ENCODE data around the gene DDX39A.
"Not testable (repeated sequence)": the region's sequence is repeated elsewhere in the genome, so short reads cannot be mapped to it uniquely, and the experiment has no call there.

DDX39A gene

DNA sequence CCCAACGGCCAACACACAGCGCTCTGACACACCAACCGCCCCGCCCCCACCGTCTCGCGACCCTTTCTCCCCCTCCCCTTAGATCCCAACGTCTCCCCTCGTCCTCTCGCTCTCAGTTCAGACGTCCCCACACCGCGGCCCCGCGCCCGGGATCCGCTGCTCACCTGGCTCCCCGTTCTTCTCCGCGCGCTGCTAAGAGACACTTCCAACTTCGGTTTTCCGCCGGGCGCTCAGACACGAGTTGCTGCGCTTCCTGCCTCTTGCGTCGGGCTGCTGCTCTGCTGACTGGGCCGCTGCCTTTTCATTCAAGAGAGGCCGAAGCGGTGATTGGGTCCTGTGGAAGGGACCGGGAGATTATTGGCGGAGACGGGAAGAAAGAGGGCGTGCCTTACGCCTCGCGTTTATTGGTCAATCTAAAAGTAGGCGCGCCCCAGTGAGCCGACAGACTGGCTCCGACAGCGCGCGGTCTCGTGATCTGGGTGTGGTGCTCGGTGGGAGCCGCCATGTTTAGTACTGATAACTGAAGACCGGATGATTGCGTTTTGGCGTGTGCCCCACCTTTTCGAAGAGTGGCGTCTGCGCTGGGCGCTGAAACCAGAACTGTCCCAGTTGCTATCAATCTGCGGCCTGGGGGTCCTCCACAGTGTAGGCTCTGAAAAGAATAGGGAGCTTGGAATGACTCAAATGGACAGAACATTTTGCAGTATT is at the start of gene DDX39A:
DDX39A (minus strand) TSS at position 236 of the 708 bp plus-strand sequence. CDS start 6,121 bp downstream, outside the sequence.
- peak; percentile 95 for DNase-seq (ENCODE audit: low read depth)

DNA sequence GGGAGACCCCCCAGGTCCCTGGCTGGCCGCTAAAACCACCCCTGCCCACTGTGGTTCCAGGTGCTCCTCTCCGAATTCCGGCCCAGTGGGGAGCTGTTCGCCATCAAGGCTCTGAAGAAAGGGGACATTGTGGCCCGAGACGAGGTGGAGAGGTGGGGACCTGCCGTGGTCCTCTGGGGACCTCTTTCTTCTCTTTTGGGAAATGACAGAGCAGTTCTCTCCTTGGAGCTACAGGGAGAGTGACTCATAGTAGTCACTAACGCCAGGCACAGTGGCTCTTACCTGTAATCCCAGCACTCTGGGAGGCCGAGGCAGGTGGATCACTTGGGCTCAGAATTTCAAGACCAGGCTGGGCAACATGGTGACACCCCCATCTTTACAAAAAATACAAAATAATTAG is 48.7 kb upstream of the DDX39A start:
- no peak for DNase-seq (ENCODE audit: low read depth)

DNA sequence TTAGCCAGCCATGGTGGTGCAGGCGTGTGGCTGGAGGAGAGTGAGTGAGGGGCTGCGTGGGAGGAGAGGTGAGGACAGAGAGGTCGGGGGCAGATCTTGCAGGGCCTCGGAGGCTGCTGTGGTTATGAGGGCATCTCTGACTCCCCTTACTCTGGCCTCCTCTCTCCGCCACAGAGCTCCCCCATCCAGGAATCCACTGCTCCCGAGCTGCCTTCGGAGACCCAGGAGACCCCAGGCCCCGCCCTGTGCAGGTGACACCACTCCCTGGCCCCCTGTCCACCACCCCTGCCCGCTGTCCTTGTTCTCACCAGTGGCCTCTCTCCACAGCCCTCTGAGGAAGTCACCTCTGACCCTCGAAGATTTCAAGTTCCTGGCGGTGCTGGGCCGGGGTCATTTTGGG is 48.2 kb upstream of the DDX39A start:
- no peak for DNase-seq (ENCODE audit: low read depth)

DNA sequence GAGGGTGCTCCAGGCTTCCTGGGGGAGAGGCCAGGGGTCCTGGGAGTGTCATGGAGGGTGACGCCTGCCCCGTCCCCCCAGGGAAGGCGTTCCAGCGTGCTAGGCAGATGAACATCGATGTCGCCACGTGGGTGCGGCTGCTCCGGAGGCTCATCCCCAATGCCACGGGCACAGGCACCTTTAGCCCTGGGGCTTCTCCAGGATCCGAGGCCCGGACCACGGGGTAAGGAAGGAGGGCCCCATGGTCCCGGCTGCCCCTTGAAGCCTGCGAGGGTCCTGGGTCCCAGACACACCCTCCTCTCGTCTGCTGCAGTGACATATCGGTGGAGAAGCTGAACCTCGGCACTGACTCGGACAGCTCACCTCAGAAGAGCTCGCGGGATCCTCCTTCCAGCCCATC is 44.6 kb upstream of the DDX39A start:
- DNase-seq (ENCODE audit: low read depth) = no peak

DNA sequence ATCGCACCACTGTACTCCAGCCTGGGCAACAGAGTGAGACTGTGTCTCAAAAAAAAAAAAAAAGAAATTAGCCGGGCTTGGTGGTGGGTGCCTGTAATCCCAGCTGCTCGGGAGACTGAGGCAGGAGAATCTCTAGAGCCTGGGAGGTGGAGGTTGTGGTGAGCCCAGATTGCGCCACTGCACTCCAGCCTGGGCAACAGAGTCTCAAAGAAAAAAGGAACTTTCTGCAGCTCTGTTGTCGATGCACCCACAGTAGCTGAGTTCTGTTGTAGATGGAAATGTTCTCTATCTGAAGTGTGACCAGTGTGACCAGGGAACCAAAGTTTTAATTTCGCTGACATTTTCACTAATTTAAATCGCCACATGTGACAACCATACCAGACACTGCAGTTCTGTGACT is 43.3 kb upstream of the DDX39A start:
- not testable (repeated sequence) for DNase-seq (ENCODE audit: low read depth)

DNA sequence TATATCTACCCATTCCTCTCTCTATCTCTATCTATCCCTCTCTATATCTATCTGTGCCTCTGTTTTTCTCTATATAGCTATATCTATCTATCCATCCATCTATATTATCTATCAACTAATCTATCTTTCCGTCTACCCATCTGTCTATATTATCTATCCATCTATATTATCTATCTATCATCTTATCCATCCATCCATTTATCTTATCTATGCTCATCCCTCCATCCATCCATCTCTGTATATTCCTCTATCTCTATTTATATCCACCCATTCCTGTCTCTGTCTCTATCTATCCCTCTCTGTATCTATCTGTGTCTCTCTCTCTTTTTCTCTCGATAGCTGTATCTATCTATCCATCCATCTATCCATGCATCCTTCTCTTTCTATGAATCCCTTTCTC is 41.8 kb upstream of the DDX39A start:
- no peak for DNase-seq (ENCODE audit: low read depth)

DNA sequence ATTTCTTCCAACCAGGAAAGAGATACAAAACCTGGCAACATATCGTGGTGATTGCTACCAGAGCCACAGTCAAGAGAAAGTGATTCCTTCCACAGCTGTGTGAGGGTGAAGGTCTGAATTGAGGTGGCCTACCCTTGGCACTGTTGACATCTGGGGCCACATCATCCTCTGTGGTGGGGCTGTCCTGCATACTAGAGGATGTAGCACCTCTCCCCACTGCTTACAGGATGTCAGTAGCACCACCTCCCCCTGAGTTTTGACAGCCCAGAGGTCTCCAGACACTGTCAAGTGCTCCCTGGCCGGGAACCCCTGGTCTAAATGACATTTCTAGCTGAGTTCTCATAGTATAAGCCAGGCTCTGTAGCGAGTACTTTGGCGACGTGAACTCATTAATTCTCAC is 40.6 kb upstream of the DDX39A start:
- no peak for DNase-seq (ENCODE audit: low read depth)

DNA sequence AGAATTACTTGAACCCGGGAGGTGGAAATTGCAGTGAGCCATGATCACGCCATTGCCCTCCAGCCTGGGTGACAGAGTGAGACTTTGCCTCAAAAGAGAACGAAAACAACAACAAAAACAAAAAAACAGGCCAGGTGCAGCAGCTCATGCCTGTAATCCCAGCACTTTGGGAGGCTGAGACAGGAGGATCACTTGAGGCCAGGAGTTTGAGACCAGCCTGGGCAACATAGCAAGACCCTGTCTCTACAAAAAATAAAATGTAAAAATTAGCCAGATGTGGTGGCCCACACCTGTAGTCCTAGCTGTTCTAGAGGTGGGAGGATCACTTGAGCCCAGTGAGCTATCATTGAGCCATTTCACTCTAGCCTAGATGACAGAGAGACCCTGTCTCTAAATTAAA is 33.2 kb upstream of the DDX39A start:
- DNase-seq (ENCODE audit: low read depth) = not testable (repeated sequence)

DNA sequence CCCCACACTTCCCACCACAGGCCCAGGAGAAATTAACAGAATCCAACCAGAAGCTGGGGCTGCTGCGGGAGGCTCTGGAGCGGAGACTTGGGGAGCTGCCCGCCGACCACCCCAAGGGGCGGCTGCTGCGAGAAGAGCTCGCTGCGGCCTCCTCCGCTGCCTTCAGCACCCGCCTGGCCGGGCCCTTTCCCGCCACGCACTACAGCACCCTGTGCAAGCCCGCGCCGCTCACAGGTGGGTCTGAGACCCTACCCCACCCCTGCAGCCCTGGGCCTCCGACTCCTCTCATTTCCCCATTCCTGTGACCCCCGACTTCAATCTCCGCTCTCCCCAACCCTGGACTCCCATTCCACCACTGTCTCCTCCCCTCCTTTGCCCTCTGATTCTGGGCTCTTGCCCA is 31.7 kb upstream of the DDX39A start:
- DNase-seq (ENCODE audit: low read depth) = no peak

DNA sequence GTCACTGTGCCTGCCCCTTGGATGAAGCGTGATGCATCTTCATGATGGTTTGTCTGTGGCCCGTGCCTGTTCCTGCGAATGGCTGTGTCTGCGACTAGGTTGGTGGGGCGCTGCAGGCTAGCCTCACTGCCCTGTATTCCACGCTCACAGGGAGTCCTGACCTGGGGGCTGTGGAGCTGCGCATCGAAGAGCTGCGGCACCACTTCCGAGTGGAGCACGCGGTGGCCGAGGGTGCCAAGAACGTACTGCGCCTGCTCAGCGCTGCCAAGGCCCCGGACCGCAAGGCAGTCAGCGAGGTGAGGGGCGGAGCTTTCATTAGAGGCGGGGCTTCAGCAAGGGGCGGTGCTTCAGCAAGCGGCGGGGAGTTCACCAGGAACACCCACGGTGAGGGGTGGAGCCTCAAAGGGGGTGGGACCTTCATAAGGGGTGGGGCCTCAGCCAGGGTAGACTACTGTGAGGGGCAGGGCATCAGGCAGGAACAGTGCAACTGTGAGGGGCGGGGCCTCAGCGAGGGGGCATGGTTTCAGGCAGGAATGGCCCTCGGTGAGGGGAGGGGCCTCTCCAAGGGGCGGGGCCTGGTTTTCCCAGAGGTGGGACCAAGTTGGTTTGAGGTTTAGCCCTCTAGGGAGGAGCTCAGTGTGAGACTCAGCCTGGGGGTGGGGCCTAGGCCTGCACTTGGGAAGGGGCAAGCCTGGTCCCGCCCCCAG is 31.2 kb upstream of the DDX39A start:
- no peak for DNase-seq (ENCODE audit: low read depth)

DNA sequence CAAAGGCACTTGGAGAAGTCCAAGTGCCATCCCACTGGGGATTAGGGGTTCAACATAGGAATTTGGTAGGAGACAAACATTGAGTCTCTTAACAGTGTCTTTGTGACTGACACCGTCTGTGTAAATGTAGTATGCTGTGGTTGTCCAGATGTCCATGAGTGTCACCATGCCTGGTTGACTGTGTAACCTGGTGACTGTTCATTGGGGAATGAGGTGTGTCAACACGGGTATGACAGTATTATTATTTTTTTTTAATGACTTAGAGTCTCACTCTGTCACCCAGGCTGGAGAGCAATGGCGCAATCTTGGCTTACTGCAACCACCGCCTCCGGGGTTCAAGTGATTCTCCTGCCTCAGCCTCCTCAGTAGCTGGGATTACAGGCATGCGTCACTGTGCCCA is 30.2 kb upstream of the DDX39A start:
- no peak for DNase-seq (ENCODE audit: low read depth)

DNA sequence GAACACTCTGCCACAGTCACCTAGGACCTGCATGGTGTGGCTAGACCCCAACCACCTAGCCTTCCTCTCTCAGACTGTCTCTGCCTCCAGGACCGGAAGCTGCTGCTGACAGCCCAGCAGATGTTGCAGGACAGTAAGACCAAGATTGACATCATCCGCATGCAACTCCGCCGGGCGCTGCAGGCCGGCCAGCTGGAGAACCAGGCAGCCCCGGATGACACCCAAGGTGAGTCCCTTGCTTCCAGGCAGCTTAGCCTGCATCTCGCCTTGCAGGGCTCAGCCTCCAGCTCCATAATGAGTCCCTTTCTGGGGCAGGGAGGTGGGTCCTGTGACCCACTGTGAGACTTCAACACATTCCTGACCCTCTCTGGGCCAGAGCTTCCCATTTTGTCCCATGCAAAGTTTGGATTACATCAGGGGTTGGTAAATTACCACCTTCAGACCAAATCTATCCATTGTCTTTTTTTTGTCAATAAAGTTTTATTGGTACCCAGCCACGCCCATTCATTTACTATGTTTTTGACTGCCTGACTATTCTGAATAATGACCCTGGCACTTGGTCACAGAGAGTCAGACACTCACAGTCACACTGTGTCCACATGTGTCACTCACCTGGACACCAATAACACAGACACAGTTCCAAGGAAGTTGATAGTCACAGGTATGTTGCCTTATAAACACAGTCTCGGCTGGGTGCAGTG is 27.3 kb upstream of the DDX39A start:
- no peak for DNase-seq (ENCODE audit: low read depth)

DNA sequence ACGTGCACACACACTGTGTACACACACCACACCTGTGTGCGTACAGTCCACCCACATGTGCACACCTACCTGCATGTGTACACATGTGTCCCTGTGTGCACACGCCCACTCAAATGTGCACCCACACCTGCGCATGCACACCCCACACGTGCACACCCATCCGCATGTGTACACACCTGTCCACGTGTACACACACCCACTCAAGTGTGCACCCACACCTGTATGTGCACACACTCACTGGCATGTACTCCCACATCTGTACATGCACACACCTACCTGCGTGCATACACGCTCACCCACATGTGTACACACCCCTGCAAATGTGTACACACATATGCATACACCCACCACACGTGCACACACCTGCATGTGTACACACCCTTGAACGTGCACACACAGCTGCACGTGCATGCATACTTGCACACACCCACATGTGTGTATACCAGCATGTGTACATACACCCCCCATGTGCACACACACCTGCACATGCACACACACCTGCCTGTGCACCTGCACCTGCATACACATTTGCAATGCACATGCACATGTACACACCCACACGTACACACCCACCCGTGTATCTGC is 24.6 kb upstream of the DDX39A start:
- no peak for DNase-seq (ENCODE audit: low read depth)

DNA sequence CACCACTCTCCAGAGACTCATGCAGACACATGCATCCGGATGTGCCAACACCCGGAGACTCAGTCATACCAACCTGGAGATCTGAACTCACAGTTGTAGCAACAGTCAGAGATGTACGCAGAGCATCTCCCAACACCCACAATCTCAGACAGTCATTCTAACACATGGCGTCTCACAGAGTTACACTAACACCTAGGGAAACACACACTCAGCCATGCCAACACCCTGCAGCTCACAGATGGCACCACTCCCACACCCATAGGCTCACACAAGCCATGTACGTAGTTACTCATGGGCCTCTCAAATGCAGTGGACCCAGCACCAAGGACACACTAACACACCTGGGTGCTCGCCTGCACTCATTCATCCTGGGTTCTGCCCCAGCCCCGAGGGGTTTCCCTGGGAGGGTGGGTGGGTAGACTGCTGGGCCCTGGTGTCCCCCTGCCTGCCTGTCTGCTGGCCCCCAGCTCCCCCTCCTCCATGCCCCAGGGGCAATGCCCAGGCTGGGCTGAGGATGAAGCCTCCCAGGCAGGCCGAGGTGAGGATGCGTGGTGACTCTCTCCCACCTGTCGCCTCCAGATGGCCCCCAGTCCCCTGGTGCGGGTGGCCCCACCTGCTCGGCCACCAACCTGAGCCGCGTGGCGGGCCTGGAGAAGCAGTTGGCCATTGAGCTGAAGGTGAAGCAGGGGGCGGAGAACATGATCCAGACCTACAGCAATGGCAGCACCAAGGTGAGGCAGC is 23.9 kb upstream of the DDX39A start:
- no peak for DNase-seq (ENCODE audit: low read depth)

DNA sequence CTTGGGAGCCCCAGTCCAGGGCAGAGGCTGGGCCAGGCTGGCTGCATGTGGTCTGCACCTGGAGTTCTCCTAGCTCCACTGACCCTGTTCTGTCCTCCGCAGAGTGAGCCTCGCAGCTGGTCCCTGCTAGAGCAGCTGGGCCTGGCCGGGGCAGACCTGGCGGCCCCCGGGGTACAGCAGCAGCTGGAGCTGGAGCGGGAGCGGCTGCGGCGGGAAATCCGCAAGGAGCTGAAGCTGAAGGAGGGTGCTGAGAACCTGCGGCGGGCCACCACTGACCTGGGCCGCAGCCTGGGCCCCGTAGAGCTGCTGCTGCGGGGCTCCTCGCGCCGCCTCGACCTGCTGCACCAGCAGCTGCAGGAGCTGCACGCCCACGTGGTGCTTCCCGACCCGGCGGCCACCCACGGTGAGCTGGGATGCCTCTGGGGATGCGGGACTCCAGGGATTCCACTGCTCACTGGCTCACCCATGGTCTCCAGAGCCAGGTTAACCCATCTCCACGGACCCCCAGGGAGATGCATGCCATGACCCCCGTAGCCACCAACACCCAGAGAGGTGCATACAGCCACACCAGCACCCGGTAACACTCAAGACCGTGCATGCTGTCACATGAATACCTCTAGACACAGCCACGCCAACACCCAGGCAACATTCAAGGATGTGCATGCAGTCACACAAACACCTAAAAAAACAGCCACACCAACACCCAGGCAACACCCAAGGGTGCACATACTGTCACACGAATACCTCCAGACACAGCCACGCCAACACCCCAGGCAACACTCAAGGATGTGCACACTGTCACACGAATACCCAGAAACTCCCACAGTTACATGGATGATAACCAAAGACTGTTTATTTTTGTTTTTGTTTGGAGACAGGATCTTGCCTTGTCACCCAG is 22.1 kb upstream of the DDX39A start:
- DNase-seq (ENCODE audit: low read depth) = no peak

DNA sequence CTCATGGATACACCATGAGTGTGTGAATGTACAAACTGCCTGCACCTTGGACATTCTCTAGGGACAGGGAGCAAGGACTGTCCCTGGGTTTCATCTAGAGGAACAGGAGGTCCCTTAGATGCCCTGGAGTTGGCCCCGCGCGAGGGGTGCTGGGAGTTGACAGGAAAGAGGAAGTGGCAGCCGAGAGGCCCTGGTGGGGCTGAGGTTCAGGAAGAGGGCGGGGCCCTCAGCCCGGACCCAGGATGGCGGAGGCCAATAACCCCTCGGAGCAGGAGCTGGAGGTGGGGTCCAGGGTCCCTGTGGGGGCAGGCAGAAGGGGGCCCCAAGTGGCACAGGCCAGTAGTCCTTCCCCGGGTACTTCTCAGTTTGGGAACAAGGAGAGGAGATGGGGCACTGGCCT is 20.9 kb upstream of the DDX39A start:
- DNase-seq (ENCODE audit: low read depth) = peak; percentile 68

DNA sequence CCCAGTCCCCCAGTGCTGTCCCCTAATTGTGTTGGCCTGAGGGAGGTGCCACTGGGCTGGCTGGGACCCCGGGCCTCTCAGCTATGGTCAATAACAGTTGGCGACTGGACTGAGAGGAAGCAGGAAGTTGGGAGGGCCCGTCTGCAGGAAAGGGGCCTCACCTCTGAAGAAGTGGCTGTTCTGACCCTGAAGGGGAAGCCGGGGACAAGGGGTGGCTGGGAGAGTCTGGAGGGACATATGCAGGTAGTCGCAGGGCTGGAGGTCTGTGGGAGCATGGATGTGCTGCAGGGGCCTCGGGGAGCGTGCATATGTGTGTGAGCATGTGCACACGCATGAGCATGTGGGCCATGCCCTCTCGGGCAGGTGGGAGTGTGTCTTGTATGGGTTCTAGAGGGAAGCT is 19.9 kb upstream of the DDX39A start:
- DNase-seq (ENCODE audit: low read depth) = no peak

DNA sequence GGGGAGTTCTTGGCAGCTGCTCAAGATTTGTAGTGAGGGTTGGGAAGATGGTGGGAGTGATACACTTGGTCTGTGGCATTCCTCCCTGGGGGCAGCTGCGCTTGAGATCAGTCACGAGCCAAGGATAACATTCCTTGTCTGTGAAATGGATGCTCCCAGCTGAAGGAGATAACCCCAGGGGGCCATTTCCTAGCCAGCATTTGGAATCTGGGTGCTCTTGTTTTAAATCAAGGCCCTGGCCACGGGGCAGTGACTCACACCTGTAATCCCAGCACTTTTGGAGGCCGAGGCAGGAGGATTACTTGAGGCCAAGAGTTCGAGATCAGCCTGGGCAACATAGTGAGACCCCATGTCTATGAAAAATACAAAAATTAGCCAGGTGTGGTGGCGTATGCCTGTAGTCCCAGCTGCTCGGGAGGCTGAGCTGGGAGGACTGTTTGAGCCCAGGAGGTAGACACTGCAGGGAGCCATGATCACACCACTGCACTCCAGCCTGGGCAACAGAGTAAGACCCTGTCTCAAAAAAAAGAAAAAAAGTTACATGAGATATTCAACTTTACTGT is 18.5 kb upstream of the DDX39A start:
- DNase-seq (ENCODE audit: low read depth) = no peak

DNA sequence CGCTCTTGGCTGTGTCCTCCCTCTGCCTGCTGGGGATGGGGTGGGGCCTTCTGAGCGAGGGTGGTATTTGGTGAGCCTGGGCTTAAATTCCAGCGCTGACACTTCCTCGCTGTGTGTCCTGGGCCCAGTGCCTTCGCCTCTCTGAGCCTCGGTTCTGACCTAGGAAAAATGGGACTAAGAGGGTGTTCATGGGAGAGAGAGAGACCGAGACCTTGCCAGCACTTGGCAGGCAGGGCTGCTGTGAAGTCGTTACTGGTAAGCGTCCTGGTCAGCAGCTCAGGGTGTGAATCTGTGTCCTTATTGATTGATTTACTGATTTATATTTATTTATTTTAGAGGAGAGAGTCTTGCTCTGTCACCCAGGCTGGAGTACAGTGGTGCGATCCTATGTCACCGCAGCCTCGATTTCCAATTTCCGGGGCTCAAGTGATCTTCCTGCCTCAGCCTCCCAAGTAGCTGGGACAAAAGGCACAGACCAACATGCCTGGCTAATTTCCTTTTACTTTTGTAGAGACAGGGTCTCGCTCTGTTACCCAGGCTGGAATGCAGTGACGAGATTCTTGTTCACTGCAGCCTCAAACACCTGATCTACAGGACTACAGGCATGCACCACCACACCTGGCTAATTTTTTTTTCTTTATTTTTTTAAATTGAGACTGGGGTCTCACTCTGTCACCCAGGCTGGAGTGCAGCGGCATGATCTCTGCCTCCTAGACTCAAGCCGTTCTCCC is 16.3 kb upstream of the DDX39A start:
- no peak for DNase-seq (ENCODE audit: low read depth)

Measured in activated T-helper 1 cell treated with Interleukin-2 at 50 U/mL for 16 hours (primary cell).